Activated CD4-positive, alpha-beta memory T cell treated with anti-CD3 and anti-CD28 coated beads, Interleukin-2, amount 10 ng/mL, durations not matched to agents 7 days and 5 days (primary cell): ENCODE results near the gene CORO2B. TPM values are rescaled to one million over a fixed set of nuclear protein-coding genes. Genes with fewer than 3 reads are reported as not detected.

ENCODE experiments used
- CTCF ChIA-PET: fragments of 350-600 bp; sonication (Branson Sonifier 250); formaldehyde crosslinking; loops from one replicate; lab custom pipeline; 2021; ENCODE audit warnings: antibody characterized with exemption, inconsistent platforms; lab: Charles Lee
- POLR2A ChIA-PET: fragments of 350-600 bp; sonication (Branson Sonifier 250); formaldehyde crosslinking; loops from one replicate; lab custom pipeline; 2021; ENCODE audit warnings: antibody characterized with exemption; lab: Charles Lee
- DNase-seq: peaks from one replicate; pipeline ENCODE4 v3.0.0-alpha.2; 2020
- H3K27ac Mint-ChIP-seq: one replicate; pipeline ENCODE4 v1.8.0; 2021; ENCODE audit warnings: mild to moderate bottlenecking, mixed read lengths
- H3K27me3 Mint-ChIP-seq: one replicate; pipeline ENCODE4 v1.8.0; 2021; ENCODE audit warnings: mixed read lengths
- H3K36me3 Mint-ChIP-seq: one replicate; pipeline ENCODE4 v1.8.0; 2021; ENCODE audit warnings: low read depth, mixed read lengths
- H3K4me1 Mint-ChIP-seq: one replicate; pipeline ENCODE4 v1.8.0; 2021; ENCODE audit warnings: mixed read lengths
- H3K4me3 Mint-ChIP-seq: one replicate; pipeline ENCODE4 v1.8.0; 2021; ENCODE audit warnings: mild to moderate bottlenecking, mixed read lengths
- H3K9me3 Mint-ChIP-seq: one replicate; pipeline ENCODE4 v1.8.0; 2021; ENCODE audit warnings: mixed read lengths
- total RNA-seq, 2 experiments: library from RNA; stranded (reverse); gene quantifications; one replicate each; pipeline ENCODE4 v1.2.3, GENCODE V29; 2021

CORO2B gene
- total RNA-seq, 2 experiments from 2014 or later = not detected

DNA sequence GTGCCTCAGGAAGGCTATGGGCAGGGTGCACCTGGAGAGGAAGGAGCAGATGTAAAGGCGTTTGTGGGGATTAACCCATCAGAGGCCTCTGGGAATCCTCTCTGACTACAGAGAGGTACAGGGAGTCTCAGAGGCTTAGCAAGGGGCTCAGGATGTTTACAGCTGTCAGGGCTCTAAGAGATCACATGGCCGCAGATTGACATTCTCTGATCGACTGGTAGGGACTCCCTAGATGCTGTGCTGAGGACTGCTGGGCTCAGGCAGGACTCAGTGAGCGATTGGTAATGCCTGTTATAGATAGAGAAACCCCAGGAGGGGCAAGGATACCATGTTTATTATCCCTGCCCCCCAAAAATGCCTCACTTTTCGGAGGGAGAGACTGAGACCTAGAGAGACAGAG, 103.5 kb downstream of the CORO2B start:
- Mint-ChIP-seq H3K4me3 (no peak overlapping the region), H3K27ac (no peak overlapping the region), H3K27me3 (no peaks in the 10 kb centered on the region), H3K4me1 (no peaks in the 10 kb centered on the region), H3K9me3 (no peaks in the 10 kb centered on the region), H3K36me3 (no peaks in the 10 kb centered on the region)
- ChIA-PET CTCF (no interaction called here), POLR2A (no interaction called here)
- DNase-seq = no peak

DNA sequence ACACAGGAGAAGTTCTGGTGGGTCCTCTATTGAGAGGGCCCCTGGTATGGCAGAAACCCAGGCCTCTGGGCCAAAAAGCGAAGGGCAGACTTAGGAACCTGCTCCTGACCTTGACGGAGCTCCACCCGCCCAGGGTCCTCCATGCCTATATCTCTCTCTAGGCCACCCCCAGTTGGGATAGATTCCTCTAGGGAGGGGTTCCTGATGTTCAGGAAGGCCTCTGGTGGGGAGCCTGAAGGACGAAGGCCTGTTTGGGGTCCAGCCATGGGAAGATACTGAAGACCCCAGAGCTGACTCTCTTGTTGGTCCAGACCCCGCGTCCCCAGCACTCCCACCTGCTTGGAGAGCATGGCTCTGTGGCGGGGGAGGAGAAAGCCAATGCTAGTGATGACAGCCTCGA, 104.2 kb downstream of the CORO2B start:
- ChIA-PET CTCF (no interaction called here), POLR2A (no interaction called here)
- no peak overlapping the region for H3K4me3 Mint-ChIP-seq
- no peak overlapping the region for H3K27ac Mint-ChIP-seq
- H3K27me3 Mint-ChIP-seq = peaks cover 5% of the 10 kb centered on the region
- no peak for DNase-seq
- no peaks in the 10 kb centered on the region for H3K9me3 Mint-ChIP-seq
- no peaks in the 10 kb centered on the region for H3K36me3 Mint-ChIP-seq
- no peaks in the 10 kb centered on the region for H3K4me1 Mint-ChIP-seq

DNA sequence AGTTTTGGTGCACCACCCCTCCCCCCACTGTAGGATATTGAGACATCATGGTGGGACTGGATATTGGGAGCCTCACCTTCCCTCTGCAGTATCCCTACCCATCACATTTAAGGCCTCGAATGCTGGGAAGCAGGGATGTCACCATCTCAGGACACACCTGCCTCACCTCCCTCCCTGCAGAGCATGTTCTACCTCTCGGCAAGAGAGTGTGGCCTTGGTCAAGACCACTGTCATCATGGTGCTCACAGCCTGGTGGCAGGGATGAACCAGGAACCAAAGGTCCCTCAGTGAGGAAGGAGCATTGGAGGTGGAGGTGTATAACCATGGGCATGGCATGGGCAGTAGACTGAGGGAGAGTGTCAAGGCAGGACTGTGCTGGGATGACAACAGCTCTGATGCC, 104.8 kb downstream of the CORO2B start:
- ChIA-PET CTCF (interaction anchor here (1.0 kb wide), 1 partner anchor 10 kb away, joined by 3 read pairs; no protein-coding TSS in a partner anchor), POLR2A (no interaction called here)
- DNase-seq = no peak
- H3K4me1 Mint-ChIP-seq = no peaks in the 10 kb centered on the region
- H3K4me3 Mint-ChIP-seq = no peak overlapping the region
- H3K27ac Mint-ChIP-seq = no peak overlapping the region
- H3K27me3 Mint-ChIP-seq = peaks cover 6% of the 10 kb centered on the region
- H3K36me3 Mint-ChIP-seq = no peaks in the 10 kb centered on the region
- H3K9me3 Mint-ChIP-seq = no peaks in the 10 kb centered on the region

DNA sequence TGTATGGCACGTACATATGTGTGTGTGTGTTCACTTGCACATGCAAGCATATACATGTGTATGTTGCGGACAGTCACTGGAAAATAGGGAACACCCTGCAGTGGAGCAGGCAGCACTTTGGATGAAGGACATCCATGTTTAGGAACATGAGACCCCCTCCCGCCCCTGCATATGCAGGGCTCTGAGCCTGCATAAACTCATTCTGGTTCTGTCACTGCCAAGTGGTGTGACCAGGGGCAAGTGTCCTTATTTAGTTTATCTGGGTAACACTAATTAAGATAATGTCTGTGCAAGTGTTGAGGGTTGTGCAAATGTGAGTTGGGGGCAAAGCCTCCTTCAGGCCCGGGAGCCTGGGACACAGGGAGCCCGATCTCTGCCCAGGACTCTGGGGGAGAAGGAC, 105.7 kb downstream of the CORO2B start:
- no peak for DNase-seq
- H3K4me1 Mint-ChIP-seq = no peaks in the 10 kb centered on the region
- H3K4me3 Mint-ChIP-seq = no peak overlapping the region
- peaks cover 13% of the 10 kb centered on the region for H3K27me3 Mint-ChIP-seq
- no peaks in the 10 kb centered on the region for H3K36me3 Mint-ChIP-seq
- ChIA-PET POLR2A (no interaction called here), CTCF (interaction anchor here (1.0 kb wide), 1 partner anchor 10 kb away, joined by 3 read pairs; no protein-coding TSS in a partner anchor)
- H3K9me3 Mint-ChIP-seq = no peaks in the 10 kb centered on the region
- no peak overlapping the region for H3K27ac Mint-ChIP-seq

DNA sequence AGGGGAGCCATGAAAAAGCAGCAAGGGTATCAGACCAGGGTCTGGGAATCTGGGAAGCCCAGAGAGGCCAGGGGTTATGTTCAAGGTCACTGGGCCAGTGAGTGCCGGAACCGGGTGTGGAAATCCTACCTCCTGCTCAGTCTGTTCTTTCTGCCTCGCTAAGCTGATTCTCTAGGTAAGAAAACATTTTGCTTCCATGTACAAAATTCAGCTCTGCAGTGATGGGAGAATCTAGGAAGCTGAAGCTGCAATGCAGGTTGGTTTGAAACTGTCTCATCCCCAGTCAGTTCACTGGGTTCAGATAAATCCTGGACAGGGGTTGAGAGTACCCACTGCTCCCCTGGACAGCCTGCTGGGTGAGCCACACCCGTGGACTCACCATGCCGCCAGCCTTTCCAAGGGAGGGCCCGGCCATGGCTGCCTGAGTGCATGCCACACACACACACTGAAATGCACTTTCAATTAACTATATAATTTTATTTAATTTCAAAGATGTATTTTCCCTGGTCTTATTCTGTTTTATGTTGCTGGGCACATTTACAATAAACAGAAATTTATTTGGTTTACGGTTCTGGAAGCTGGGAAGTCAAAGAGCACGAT, 108.4 kb downstream of the CORO2B start:
- Mint-ChIP-seq H3K27me3 (peaks cover 13% of the 10 kb centered on the region), H3K36me3 (no peaks in the 10 kb centered on the region), H3K4me3 (no peak overlapping the region), H3K9me3 (no peaks in the 10 kb centered on the region), H3K4me1 (no peaks in the 10 kb centered on the region), H3K27ac (no peak overlapping the region)
- CTCF ChIA-PET = interaction anchor here (1.4 kb wide), 1 partner anchor 13 kb away, joined by 4 read pairs; no protein-coding TSS in a partner anchor
- POLR2A ChIA-PET = no interaction called here
- DNase-seq = no peak

DNA sequence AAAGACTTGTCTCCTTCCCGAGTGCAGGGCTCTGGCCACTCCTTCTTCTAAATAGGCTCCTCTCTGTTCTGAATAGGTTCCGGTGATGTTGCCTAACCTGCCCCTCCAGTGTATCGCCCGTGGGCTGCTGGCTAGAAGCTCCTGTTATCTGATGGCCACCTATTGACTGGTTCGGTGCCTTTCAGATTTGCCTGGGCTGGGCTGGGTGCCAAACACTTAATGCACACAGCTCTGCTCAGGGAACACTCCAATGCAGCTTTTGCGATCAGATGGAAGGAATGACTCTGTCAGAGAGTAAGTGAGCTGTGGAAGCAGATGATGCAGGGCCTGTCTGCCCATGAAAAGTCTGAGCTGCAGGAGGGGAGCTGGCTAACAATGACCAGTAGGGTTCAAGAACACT, 112.9 kb downstream of the CORO2B start:
- peaks cover 2% of the 10 kb centered on the region for H3K4me1 Mint-ChIP-seq
- peaks cover 13% of the 10 kb centered on the region for H3K27me3 Mint-ChIP-seq
- H3K36me3 Mint-ChIP-seq = no peaks in the 10 kb centered on the region
- no peak for DNase-seq
- ChIA-PET CTCF (interaction anchor here (1.0 to 1.4 kb wide), 3 partner anchors 12 to 18 kb away, joined by 3 to 7 read pairs (median 4); no protein-coding TSS in a partner anchor), POLR2A (no interaction called here)
- no peak overlapping the region for H3K27ac Mint-ChIP-seq
- H3K4me3 Mint-ChIP-seq = no peak overlapping the region
- H3K9me3 Mint-ChIP-seq = no peaks in the 10 kb centered on the region

DNA sequence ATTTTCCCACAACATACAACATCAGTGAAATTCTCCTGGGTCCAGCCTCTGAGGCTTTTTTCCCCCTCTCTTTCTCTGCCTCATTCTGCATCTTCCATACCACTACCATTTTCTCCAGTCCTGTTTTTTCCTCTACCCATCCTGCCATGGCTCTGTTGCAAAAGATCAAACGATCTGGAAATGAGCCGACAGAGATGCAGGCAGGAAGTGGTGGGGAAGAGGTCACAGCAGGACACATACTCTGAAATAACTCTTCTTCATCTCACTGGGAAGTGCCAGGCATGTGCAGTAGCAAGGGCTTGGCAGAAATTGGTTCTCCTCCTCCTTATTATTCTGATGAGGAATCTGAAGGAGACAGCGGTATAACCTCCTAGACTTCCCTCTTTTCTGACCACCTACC, 114.3 kb downstream of the CORO2B start:
- Mint-ChIP-seq H3K27ac (no peak overlapping the region), H3K9me3 (no peaks in the 10 kb centered on the region), H3K4me1 (peaks cover 2% of the 10 kb centered on the region), H3K36me3 (no peaks in the 10 kb centered on the region), H3K27me3 (peaks cover 10% of the 10 kb centered on the region), H3K4me3 (no peak overlapping the region)
- ChIA-PET POLR2A (no interaction called here), CTCF (no interaction called here)
- no peak for DNase-seq

DNA sequence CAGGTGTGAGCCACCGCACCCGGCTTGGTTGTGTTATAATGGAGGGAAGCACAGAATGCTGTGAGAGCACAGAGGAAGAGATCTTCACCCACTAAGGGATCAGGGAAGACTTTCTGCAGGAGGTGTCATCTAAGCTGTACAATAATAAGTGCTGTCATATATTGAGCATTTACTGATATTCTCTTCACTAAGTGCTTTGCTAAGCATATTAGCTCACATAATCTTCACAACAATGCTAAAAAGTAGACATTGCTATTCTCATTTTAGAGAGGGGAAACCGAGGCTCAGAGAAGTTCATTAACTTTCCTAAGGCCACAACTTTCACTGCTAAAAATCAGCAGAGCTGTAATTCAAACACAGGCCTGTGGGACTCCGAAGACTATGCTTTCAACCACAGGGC, 115.3 kb downstream of the CORO2B start:
- Mint-ChIP-seq H3K4me3 (no peak overlapping the region), H3K36me3 (no peaks in the 10 kb centered on the region), H3K4me1 (peaks cover 2% of the 10 kb centered on the region), H3K27ac (no peak overlapping the region), H3K27me3 (peaks cover 8% of the 10 kb centered on the region), H3K9me3 (no peaks in the 10 kb centered on the region)
- CTCF ChIA-PET = interaction anchor here (0.8 kb wide), 1 partner anchor 182 kb away, joined by 3 read pairs; no protein-coding TSS in a partner anchor
- POLR2A ChIA-PET = no interaction called here
- no peak for DNase-seq

DNA sequence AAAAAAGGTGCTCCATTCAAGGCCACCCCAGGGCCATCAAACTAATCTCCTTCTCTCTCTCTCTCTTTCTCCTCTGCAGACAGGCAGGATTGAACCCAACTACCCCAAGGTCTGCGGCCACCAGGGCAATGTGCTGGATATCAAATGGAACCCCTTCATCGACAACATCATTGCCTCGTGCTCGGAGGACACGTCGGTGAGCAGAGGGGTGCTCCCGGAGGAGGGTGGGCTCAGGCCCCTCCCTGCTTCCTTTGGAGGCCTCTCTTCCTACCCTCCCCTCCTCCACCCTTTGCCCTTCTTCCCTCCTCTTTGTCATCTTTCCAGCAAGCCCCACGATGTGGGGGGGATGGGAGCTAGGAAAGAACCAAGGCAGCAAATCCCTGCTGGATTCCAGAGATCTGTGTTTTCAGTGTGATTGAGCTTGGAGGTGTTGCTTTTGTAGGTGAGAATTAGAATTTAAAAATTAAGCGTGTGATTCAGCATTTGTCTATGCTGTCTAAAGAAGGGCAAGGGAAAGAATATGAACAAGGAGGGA, 116.3 kb downstream of the CORO2B start:
- no peaks in the 10 kb centered on the region for H3K36me3 Mint-ChIP-seq
- no peak for DNase-seq
- H3K9me3 Mint-ChIP-seq = no peaks in the 10 kb centered on the region
- POLR2A ChIA-PET = no interaction called here
- H3K27me3 Mint-ChIP-seq = peaks cover 5% of the 10 kb centered on the region
- peaks cover 2% of the 10 kb centered on the region for H3K4me1 Mint-ChIP-seq
- H3K27ac Mint-ChIP-seq = no peak overlapping the region
- CTCF ChIA-PET = no interaction called here
- no peak overlapping the region for H3K4me3 Mint-ChIP-seq

DNA sequence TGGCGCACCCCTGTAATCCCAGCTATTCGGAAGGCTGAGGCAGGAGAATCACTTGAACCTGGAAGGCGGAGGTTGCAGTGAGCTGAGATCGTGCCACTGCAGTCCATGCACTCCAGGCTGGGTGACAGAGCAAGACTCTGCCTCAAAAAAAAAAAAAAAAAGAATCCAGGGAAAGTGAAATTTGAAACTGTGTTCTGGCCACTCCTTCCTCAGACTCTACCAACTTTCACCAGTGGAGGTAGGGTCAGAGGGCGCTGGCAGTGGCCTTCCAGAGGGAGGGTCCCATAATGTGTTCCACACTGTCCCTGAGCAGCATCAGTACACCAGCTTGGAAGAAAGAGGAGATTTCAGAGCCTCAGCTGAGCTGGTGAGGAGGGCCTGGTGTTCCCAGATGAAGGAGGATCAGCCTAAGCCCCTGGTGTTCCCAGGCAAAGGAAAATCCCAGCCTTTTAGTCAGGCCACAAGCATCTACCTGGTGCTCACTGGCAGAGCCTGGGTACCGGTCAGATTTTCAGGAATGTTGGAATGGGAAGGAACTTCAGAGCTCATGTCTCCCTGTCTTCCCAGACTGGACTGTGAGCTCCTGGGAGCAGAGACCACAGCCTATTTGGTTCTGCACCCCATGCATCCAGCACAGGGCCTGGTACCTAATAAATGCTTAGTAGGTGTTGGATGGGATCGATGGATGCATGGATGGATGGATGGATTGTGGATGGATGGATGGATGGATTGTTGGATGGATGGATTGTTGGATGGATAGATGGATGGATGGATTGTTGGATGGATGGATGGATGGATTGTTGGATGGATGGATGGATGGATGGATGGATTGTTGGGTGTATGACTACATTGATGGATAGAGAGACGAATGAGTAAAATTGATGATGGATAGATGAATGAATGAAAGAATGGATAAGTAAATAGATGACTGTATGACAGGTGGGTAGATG, 117.9 kb downstream of the CORO2B start:
- Mint-ChIP-seq H3K36me3 (no peaks in the 10 kb centered on the region), H3K4me3 (no peak overlapping the region), H3K4me1 (peaks cover 2% of the 10 kb centered on the region), H3K27me3 (peaks cover 5% of the 10 kb centered on the region), H3K27ac (no peak overlapping the region), H3K9me3 (no peaks in the 10 kb centered on the region)
- POLR2A ChIA-PET = no interaction called here
- no peak for DNase-seq
- CTCF ChIA-PET = no interaction called here

DNA sequence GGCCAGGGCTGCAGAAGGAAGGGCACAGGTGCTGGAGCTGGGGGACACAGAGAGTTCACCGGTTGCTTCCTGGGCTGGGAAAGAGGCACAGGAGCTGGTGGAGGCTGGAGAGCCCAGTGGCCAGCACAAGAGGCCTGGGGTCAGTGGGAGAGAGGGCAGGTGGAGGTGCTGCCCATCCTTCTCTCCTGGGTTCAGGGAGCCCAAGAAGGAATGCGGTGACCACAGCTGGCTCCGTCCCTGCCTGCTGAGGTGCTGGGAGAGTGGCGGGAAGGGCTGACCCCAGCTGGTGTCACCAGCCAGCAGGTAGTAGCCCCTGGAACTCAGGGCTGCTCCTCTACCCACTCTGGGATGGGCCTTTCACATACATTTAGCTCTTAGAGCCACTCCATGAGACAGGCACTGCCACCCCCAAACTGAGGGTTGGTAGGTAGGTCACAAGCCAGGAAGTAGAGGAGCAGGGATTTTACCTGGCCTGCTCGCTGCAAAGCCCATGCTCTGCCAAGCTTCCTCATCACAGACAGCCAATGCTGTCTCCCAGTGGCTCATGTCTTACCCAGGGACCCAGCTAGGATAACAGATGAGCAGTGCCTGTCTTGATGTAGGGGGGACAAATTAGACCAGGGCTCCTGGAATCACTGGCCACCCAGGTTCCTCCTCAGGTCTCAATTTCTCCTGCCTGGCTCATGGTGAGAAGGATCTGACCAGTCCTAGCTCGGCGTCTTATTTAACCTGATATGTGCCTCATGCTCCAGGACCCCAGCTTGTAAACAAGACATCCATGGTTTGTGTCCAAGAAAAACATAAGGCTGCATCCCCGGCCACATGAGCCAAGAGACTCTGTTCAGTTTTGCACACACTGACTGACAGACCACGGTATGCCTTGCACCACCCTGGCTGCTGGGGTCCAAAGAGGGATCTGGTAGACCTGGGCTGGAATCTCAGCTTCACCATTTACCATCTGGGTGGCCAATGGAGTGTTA, 119.2 kb downstream of the CORO2B start:
- POLR2A ChIA-PET = no interaction called here
- peaks cover under 1% of the 10 kb centered on the region for H3K4me1 Mint-ChIP-seq
- no peak overlapping the region for H3K27ac Mint-ChIP-seq
- H3K4me3 Mint-ChIP-seq = no peak overlapping the region
- peaks cover 5% of the 10 kb centered on the region for H3K27me3 Mint-ChIP-seq
- CTCF ChIA-PET = no interaction called here
- H3K36me3 Mint-ChIP-seq = no peaks in the 10 kb centered on the region
- no peaks in the 10 kb centered on the region for H3K9me3 Mint-ChIP-seq
- no peak for DNase-seq

DNA sequence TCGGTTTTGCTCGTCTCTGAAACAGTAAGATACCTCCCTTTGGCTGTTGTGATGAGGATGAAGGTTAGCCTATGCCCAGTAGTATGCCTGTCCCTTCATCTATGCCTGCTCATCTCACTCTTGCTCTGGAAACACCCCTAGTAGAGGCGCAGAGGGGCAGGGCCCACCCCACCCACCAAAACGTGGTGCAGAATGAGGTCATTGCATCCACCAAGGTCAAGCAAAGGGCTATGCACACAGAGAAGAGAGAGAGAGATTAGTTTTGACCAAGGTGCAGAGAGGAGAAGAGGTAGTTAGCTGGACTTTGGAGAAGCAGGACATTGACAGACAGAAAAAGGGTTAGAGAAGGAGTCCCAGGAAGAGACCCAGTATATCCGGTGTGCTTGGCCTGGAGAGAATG, 119.9 kb downstream of the CORO2B start:
- ChIA-PET CTCF (no interaction called here), POLR2A (no interaction called here)
- Mint-ChIP-seq H3K27me3 (peaks cover 5% of the 10 kb centered on the region), H3K4me3 (no peak overlapping the region), H3K36me3 (no peaks in the 10 kb centered on the region), H3K27ac (no peak overlapping the region), H3K4me1 (no peaks in the 10 kb centered on the region), H3K9me3 (no peaks in the 10 kb centered on the region)
- no peak for DNase-seq
